HepG2 (cell line): Measurements from ENCODE around the gene ARHGAP15. TPM values are rescaled to one million over a fixed set of nuclear protein-coding genes. Genes with fewer than 3 reads are reported as not detected.

Experiments
- ATAC-seq: fragments of 200-7000 bp; cut with Tn5 transposase; 3 replicates; pipeline ENCODE4 v1.9.1; 2020; ENCODE audit warnings: mild to moderate bottlenecking, moderate library complexity
- BruUV-seq: library from RNA; stranded (reverse); fragments of 400-500 nt; replicated peaks from 2 replicates; lab custom pipeline; 2021; lab: Mats Ljungman, UMichigan
- CTCF ChIA-PET: fragments of 300-600 bp; formaldehyde crosslinking; extraction: SDS; loops from one replicate; lab custom pipeline; 2021; ENCODE audit warnings: low total read pairs, inconsistent platforms, low intra/inter-chr PET ratio; lab: Yijun Ruan, JAX
- POLR2A ChIA-PET: fragments of 350-600 bp; sonication (Branson Sonifier 250); formaldehyde crosslinking; loops from one replicate; lab custom pipeline; 2020; ENCODE audit warnings: antibody characterized with exemption, inconsistent platforms; lab: Yijun Ruan, JAX
- DNase-seq: peaks from one replicate; pipeline ENCODE4 v3.0.0-alpha.2; 2015; ENCODE audit warnings: low spot score
- FAIRE-seq: peaks from 3 replicates; lab custom pipeline; 2011; peaks lifted over from hg19 to GRCh38; lab: Jason Lieb, UNC
- H2AFZ ChIP-seq: one replicate; pipeline ENCODE4 v1.6.1; 2011; ENCODE audit warnings: low read length, inconsistent platforms
- H3K27ac ChIP-seq: fragments of 300-600 bp; 3 replicates; pipeline ENCODE4 v1.8.0; 2011; ENCODE audit warnings: mixed run types, mild to moderate bottlenecking, mixed read lengths, low read length, inconsistent platforms; ENCODE audit not compliant: insufficient read depth; ENCODE audit errors: extremely low read length
- H3K27me3 ChIP-seq, 2 experiments: fragments of 200-600 bp in 1 of 2; 2 replicates in 1 of 2; 3 replicates in 1 of 2; pipeline versions ENCODE4 v1.6.0 to v1.8.0; 2011; ENCODE audit warnings: low read length in 2 of 2, mild to moderate bottlenecking in 2 of 2, moderate library complexity in 2 of 2, inconsistent platforms in 1 of 2; ENCODE audit not compliant: insufficient read depth in 2 of 2, control insufficient read depth in 1 of 2
- H3K36me3 ChIP-seq, 2 experiments: fragments of 200-600 bp in 1 of 2; replicated peaks in 1 of 2; 2 replicates in 1 of 2; 3 replicates in 1 of 2; pipeline versions ENCODE4 v1.5.1 to v1.8.0; 2011; ENCODE audit warnings: low read length in 2 of 2, inconsistent platforms in 1 of 2; ENCODE audit not compliant: insufficient read depth in 2 of 2, control insufficient read depth in 1 of 2
- H3K4me1 ChIP-seq: 2 replicates; pipeline ENCODE4 v1.5.1; 2012; ENCODE audit warnings: low read length, inconsistent platforms; ENCODE audit not compliant: insufficient read depth
- H3K4me2 ChIP-seq: 2 replicates; pipeline ENCODE4 v1.6.0; 2011; ENCODE audit warnings: low read depth, low read length, inconsistent platforms
- H3K4me3 ChIP-seq, 3 experiments: fragments of 200-600 bp in 1 of 3; sonication (generic), shearing (Covaris generic) in 1 of 3; replicated peaks in 1 of 3; 2 replicates each; pipeline ENCODE4 v1.5.1; 2011 to 2016; ENCODE audit warnings: low read length in 3 of 3, inconsistent platforms in 2 of 3, low read depth in 2 of 3, mild to moderate bottlenecking in 2 of 3, control low read depth in 1 of 3, mixed read lengths in 1 of 3; ENCODE audit not compliant: insufficient read depth in 1 of 3
- H3K79me2 ChIP-seq: one replicate; pipeline ENCODE4 v1.6.1; 2011; ENCODE audit warnings: low read length, inconsistent platforms; ENCODE audit not compliant: insufficient read depth
- H3K9ac ChIP-seq: 2 replicates; pipeline ENCODE4 v1.6.0; 2011; ENCODE audit warnings: mild to moderate bottlenecking, low read depth, low read length, inconsistent platforms; ENCODE audit not compliant: insufficient read depth
- H3K9me3 ChIP-seq: 2 replicates; pipeline ENCODE4 v1.5.1; 2012; ENCODE audit warnings: mild to moderate bottlenecking, low read length
- H4K20me1 ChIP-seq: 2 replicates; pipeline ENCODE4 v1.6.0; 2011; ENCODE audit warnings: inconsistent platforms, mild to moderate bottlenecking, low read length, moderate library complexity; ENCODE audit not compliant: insufficient read depth
- BCL6 ChIP-seq: IDR thresholded peaks from 2 replicates; pipeline ENCODE4 v1.6.1; 2016; ENCODE audit warnings: missing genetic modification reagents, missing compliant biosample characterization
- EP300 ChIP-seq, 3 experiments: sonication (generic) in 1 of 3; formaldehyde crosslinking in 1 of 3; IDR thresholded peaks; 2 replicates each; pipeline versions ENCODE4 v1.5.1 to v1.6.1; 2011 to 2020; ENCODE audit warnings: low read depth in 2 of 3, low read length in 2 of 3, borderline replicate concordance in 1 of 3, improper control_type of control experiment in 1 of 3, mild to moderate bottlenecking in 1 of 3, missing genetic modification reagents in 1 of 3, moderate library complexity in 1 of 3
- FOXO1 ChIP-seq: sonication (generic); formaldehyde crosslinking; IDR thresholded peaks from 2 replicates; pipeline ENCODE4 v1.4.0; 2020; ENCODE audit warnings: missing genetic modification reagents
- FOXP1 ChIP-seq, 2 experiments: fragments of 450-650 bp in 1 of 2; IDR thresholded peaks; 2 replicates each; pipeline ENCODE4 v1.6.1; 2017 to 2018; ENCODE audit warnings: antibody characterized with exemption in 1 of 2
- KDM2A ChIP-seq: sonication (generic); formaldehyde crosslinking; IDR thresholded peaks from 2 replicates; pipeline ENCODE4 v1.4.0; 2020; ENCODE audit warnings: low read depth, missing genetic modification reagents, borderline replicate concordance
- MEF2D ChIP-seq: sonication (generic); formaldehyde crosslinking; IDR thresholded peaks from 2 replicates; pipeline ENCODE4 v1.5.1; 2020; ENCODE audit warnings: mild to moderate bottlenecking, missing genetic modification reagents
- NFYB ChIP-seq: sonication (generic); formaldehyde crosslinking; IDR thresholded peaks from 2 replicates; pipeline ENCODE4 v1.4.0; 2020; ENCODE audit warnings: missing genetic modification reagents
- TAF1 ChIP-seq: sonication (generic); formaldehyde crosslinking; IDR thresholded peaks from 2 replicates; pipeline ENCODE4 v1.4.0; 2020; ENCODE audit warnings: missing genetic modification reagents
- ZFP36 ChIP-seq: fragments of 150-350 bp; IDR thresholded peaks from 2 replicates; pipeline ENCODE4 v1.6.1; 2018; ENCODE audit warnings: borderline replicate concordance, low read length, low read depth; ENCODE audit not compliant: partially characterized antibody
- ZNF550 ChIP-seq: sonication (generic); formaldehyde crosslinking; IDR thresholded peaks from 2 replicates; pipeline ENCODE4 v1.4.0; 2020; ENCODE audit warnings: mild to moderate bottlenecking, missing genetic modification reagents, borderline replicate concordance
- ZNF644 ChIP-seq: IDR thresholded peaks from 2 replicates; pipeline ENCODE4 v1.6.1; 2016; ENCODE audit warnings: low read depth
- ZNF850 ChIP-seq: sonication (generic); formaldehyde crosslinking; conservative IDR thresholded peaks from 2 replicates; pipeline ENCODE4 v1.9.0; 2021; ENCODE audit warnings: mild to moderate bottlenecking, missing genetic modification reagents
- ZSCAN21 ChIP-seq: sonication (generic); formaldehyde crosslinking; IDR thresholded peaks from 2 replicates; pipeline ENCODE4 v1.8.0; 2022; ENCODE audit warnings: mild to moderate bottlenecking, missing genetic modification reagents, moderate library complexity, borderline replicate concordance
- WGBS: methylation state at CpG from one replicate; pipeline ENCODE4 v1.1.6; 2017; ENCODE audit warnings: low lambda C conversion rate; 5-methylcytosine and 5-hydroxymethylcytosine counted together
- in situ Hi-C: cut with HindIII; loops from 2 replicates; pipeline ENCODE4 v1.10.0; 2017; ENCODE audit warnings: low pct_unique_long_range_greater_than_20kb; ENCODE audit not compliant: extremely low pct_ligation_motif_present
- intact Hi-C: fragments of 100-400 bp; cut with micrococcal nuclease; formaldehyde crosslinking; loops from one replicate; pipeline ENCODE4 v1.10.0; 2022; ENCODE audit not compliant: unreplicated experiment
- polyA plus RNA-seq, 8 experiments: library from polyadenylated mRNA; depleted of rRNA in 3 of 8; stranded (reverse) in 7 of 8; unstranded in 1 of 8; fragments of >200 nt; fragmentation: Illumina TruSeq in 4 of 8; extraction: Trizol in 4 of 8; gene quantifications; 2 replicates each; pipeline versions ENCODE4 v1.2.1 to v1.2.3, GENCODE V29; 2011 to 2016; ENCODE audit warnings: low read depth in 4 of 8, missing spikeins in 1 of 8, mixed read lengths in 1 of 8; ENCODE audit not compliant: insufficient read depth in 1 of 8
- total RNA-seq, 5 experiments: library from RNA; depleted of rRNA; stranded (reverse); fragments of >200 nt; fragmentation: Illumina TruSeq; extraction: Trizol; gene quantifications; 2 replicates each; pipeline ENCODE4 v1.2.3, GENCODE V29; 2016; ENCODE audit warnings: low read depth in 1 of 5
- TF ChIP-seq, protein P1 (sequence below): sonication (generic); formaldehyde crosslinking; conservative IDR thresholded peaks from 2 replicates; pipeline ENCODE4 v1.8.0; 2022; ENCODE audit warnings: low read depth, missing genetic modification reagents
- TF ChIP-seq, protein P2 (sequence below): sonication (generic); formaldehyde crosslinking; IDR thresholded peaks from 2 replicates; pipeline ENCODE4 v1.8.0; 2022; ENCODE audit warnings: low read depth, missing genetic modification reagents
- TF ChIP-seq, protein P3 (sequence below), 2 experiments: IDR thresholded peaks; 2 replicates each; pipeline ENCODE4 v1.6.1; 2011 to 2012; ENCODE audit warnings: low read length in 2 of 2, borderline replicate concordance in 1 of 2, low read depth in 1 of 2, mild to moderate bottlenecking in 1 of 2, moderate library complexity in 1 of 2

ARHGAP15 gene
- total and polyA plus RNA-seq, 2 of the 13 experiments (the other 11 are each of a cell fraction or from before 2014, with no cell fraction given): 0.04 TPM; not detected in 1

DNA sequence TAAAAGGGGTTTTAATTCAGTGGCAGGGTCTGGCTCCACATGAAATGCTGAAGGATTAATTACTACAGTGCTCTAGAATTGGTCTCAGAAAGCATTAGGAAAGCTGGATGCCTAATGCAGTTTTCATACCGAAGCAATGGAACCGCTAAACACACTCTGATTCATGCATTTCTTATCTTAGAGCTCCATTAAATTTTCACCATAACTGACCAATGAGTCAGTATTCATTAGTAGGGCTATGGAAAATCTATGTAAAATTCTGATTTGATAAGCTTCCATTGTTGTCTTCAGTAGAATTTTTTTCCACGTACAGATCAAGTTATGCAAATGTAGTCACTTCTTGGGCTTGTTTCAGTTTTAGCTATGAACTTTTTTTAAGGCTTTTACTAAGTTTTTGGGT is 359.9 kb downstream of the ARHGAP15 start:
- DNase-seq (no peak), FAIRE-seq (no peak), ATAC-seq (no peak)
- Histone ChIP-seq H3K4me3 (no peak overlapping the region), H3K27ac (no peak overlapping the region), H3K36me3 (no peaks in the 10 kb centered on the region), H3K9me3 (no peaks in the 10 kb centered on the region), H4K20me1 (no peaks in the 10 kb centered on the region), H3K9ac (no peak overlapping the region), H3K27me3 (no peaks in the 10 kb centered on the region), H3K4me1 (no peaks in the 10 kb centered on the region), H3K79me2 (no peaks in the 10 kb centered on the region), H3K4me2 (no peak overlapping the region), H2AFZ (no peak overlapping the region)
- POLR2A ChIA-PET: no interaction called here
- CTCF ChIA-PET: no interaction called here
- WGBS: 10% methylated on average over 3 of the region's 3 CpGs
- no TSS peak for BruUV-seq
- intact Hi-C loops (no loop called here), in situ Hi-C loops (no loop called here)
- no peak for TF ChIP-seq FOXO1 (CRISPR knock-in tag)
- no peak for TF ChIP-seq ZNF644 (CRISPR knock-in tag)
- no peak for TF ChIP-seq EP300 (IDR thresholded peaks at IDR 0.05; ENCODE audit: low read depth in 2 of 2, low read length in 2 of 2)
- no peak for TF ChIP-seq EP300 (CRISPR knock-in tag; IDR thresholded peaks at IDR 0.05; ENCODE audit: borderline replicate concordance)
- TF ChIP-seq, protein P1, sequence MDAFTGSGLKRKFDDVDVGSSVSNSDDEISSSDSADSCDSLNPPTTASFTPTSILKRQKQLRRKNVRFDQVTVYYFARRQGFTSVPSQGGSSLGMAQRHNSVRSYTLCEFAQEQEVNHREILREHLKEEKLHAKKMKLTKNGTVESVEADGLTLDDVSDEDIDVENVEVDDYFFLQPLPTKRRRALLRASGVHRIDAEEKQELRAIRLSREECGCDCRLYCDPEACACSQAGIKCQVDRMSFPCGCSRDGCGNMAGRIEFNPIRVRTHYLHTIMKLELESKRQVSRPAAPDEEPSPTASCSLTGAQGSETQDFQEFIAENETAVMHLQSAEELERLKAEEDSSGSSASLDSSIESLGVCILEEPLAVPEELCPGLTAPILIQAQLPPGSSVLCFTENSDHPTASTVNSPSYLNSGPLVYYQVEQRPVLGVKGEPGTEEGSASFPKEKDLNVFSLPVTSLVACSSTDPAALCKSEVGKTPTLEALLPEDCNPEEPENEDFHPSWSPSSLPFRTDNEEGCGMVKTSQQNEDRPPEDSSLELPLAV (CRISPR knock-in tag): no peak
- TF ChIP-seq, protein P2, sequence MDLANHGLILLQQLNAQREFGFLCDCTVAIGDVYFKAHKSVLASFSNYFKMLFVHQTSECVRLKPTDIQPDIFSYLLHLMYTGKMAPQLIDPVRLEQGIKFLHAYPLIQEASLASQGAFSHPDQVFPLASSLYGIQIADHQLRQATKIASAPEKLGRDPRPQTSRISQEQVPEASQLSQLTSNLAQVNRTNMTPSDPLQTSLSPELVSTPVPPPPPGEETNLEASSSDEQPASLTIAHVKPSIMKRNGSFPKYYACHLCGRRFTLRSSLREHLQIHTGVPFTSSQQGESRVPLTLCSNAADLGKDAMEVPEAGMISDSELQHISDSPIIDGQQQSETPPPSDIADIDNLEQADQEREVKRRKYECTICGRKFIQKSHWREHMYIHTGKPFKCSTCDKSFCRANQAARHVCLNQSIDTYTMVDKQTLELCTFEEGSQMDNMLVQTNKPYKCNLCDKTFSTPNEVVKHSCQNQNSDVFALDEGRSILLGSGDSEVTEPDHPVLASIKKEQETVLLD (CRISPR knock-in tag): no peak
- TF ChIP-seq KDM2A (CRISPR knock-in tag): no peak
- no peak for TF ChIP-seq TAF1 (CRISPR knock-in tag)
- TF ChIP-seq BCL6 (CRISPR knock-in tag): no peak
- no peak for TF ChIP-seq ZSCAN21 (CRISPR knock-in tag)
- TF ChIP-seq NFYB: no peak
- TF ChIP-seq, protein P3, sequence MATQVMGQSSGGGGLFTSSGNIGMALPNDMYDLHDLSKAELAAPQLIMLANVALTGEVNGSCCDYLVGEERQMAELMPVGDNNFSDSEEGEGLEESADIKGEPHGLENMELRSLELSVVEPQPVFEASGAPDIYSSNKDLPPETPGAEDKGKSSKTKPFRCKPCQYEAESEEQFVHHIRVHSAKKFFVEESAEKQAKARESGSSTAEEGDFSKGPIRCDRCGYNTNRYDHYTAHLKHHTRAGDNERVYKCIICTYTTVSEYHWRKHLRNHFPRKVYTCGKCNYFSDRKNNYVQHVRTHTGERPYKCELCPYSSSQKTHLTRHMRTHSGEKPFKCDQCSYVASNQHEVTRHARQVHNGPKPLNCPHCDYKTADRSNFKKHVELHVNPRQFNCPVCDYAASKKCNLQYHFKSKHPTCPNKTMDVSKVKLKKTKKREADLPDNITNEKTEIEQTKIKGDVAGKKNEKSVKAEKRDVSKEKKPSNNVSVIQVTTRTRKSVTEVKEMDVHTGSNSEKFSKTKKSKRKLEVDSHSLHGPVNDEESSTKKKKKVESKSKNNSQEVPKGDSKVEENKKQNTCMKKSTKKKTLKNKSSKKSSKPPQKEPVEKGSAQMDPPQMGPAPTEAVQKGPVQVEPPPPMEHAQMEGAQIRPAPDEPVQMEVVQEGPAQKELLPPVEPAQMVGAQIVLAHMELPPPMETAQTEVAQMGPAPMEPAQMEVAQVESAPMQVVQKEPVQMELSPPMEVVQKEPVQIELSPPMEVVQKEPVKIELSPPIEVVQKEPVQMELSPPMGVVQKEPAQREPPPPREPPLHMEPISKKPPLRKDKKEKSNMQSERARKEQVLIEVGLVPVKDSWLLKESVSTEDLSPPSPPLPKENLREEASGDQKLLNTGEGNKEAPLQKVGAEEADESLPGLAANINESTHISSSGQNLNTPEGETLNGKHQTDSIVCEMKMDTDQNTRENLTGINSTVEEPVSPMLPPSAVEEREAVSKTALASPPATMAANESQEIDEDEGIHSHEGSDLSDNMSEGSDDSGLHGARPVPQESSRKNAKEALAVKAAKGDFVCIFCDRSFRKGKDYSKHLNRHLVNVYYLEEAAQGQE (IDR thresholded peaks at IDR 0.05; ENCODE audit: borderline replicate concordance in 1 of 2, low read depth in 1 of 2, low read length in 2 of 2): no peak
- TF ChIP-seq ZNF850 (CRISPR knock-in tag): no peak
- TF ChIP-seq MEF2D (CRISPR knock-in tag): no peak
- no peak for TF ChIP-seq ZFP36
- TF ChIP-seq FOXP1 (IDR thresholded peaks at IDR 0.05): no peak
- no peak for TF ChIP-seq FOXP1 (CRISPR knock-in tag; IDR thresholded peaks at IDR 0.05)
- TF ChIP-seq ZNF550 (CRISPR knock-in tag): no peak
